Breast epithelium (tissue), 3 donors: ENCODE measurements around the gene GPX3.

ENCODE experiments used
- POLR2A ChIP-seq: fragments of 450-650 bp; IDR thresholded peaks from one replicate; pipeline ENCODE4 v1.6.1; 2016; ENCODE audit warnings: antibody characterized with exemption, mild to moderate bottlenecking, moderate library complexity
- TF ChIP-seq, protein P1 (sequence below), 3 donors: fragments of 450-650 bp; IDR thresholded peaks; one replicate each; pipeline ENCODE4 v1.5.1; 2016 to 2017; ENCODE audit warnings: antibody characterized with exemption in 3 of 3, mild to moderate bottlenecking in 3 of 3, moderate library complexity in 3 of 3

GRCh38 chr5:151021746-151022145 is 1.4 kb downstream of the GPX3 start:
- TF ChIP-seq, protein P1, sequence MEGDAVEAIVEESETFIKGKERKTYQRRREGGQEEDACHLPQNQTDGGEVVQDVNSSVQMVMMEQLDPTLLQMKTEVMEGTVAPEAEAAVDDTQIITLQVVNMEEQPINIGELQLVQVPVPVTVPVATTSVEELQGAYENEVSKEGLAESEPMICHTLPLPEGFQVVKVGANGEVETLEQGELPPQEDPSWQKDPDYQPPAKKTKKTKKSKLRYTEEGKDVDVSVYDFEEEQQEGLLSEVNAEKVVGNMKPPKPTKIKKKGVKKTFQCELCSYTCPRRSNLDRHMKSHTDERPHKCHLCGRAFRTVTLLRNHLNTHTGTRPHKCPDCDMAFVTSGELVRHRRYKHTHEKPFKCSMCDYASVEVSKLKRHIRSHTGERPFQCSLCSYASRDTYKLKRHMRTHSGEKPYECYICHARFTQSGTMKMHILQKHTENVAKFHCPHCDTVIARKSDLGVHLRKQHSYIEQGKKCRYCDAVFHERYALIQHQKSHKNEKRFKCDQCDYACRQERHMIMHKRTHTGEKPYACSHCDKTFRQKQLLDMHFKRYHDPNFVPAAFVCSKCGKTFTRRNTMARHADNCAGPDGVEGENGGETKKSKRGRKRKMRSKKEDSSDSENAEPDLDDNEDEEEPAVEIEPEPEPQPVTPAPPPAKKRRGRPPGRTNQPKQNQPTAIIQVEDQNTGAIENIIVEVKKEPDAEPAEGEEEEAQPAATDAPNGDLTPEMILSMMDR (IDR thresholded peaks at IDR 0.05), result no peak
- TF ChIP-seq POLR2A, result no peak
